Spleen (tissue), 11 donors: Measurements from ENCODE around the gene SRGAP1. TPM values are rescaled to one million over a fixed set of nuclear protein-coding genes. Genes with fewer than 3 reads are reported as not detected.

ENCODE experiments used
- DNase-seq: peaks from one replicate; pipeline ENCODE4 v3.0.0-alpha.2; 2020
- H3K27ac ChIP-seq, 8 donors: fragments of 200-600 bp; sonication (generic) in 7 of 8; 1 replicate in 4 of 8; 2 replicates in 4 of 8; pipeline versions ENCODE4 v1.5.0 to v1.8.0; 2016 to 2021; ENCODE audit warnings: inconsistent platforms in 4 of 8, mild to moderate bottlenecking in 4 of 8, moderate library complexity in 1 of 8
- H3K27me3 ChIP-seq, 7 donors: fragments of 200-600 bp; sonication (generic) in 6 of 7; replicated peaks in 1 of 7; 1 replicate in 4 of 7; 2 replicates in 3 of 7; pipeline versions ENCODE4 v1.5.0 to v1.8.0; 2016 to 2021; ENCODE audit warnings: inconsistent platforms in 3 of 7, mild to moderate bottlenecking in 1 of 7
- H3K36me3 ChIP-seq, 6 donors: fragments of 200-600 bp; sonication (generic) in 5 of 6; 1 replicate in 4 of 6; 2 replicates in 2 of 6; pipeline versions ENCODE4 v1.5.0 to v1.8.0; 2016 to 2021; ENCODE audit warnings: inconsistent platforms in 2 of 6
- H3K4me1 ChIP-seq, 6 donors: fragments of 200-600 bp; sonication (generic) in 5 of 6; 1 replicate in 3 of 6; 2 replicates in 3 of 6; pipeline versions ENCODE4 v1.5.0 to v1.8.0; 2016 to 2021; ENCODE audit warnings: inconsistent platforms in 3 of 6
- H3K4me3 ChIP-seq, 8 donors: fragments of 200-600 bp; sonication (generic) in 7 of 8; 1 replicate in 4 of 8; 2 replicates in 4 of 8; pipeline versions ENCODE4 v1.5.0 to v1.8.0; 2016 to 2021; ENCODE audit warnings: inconsistent platforms in 4 of 8, mild to moderate bottlenecking in 4 of 8, moderate library complexity in 2 of 8
- H3K9me3 ChIP-seq, 8 donors: fragments of 200-600 bp; sonication (generic) in 7 of 8; 1 replicate in 4 of 8; 2 replicates in 4 of 8; pipeline versions ENCODE4 v1.5.0 to v1.8.0; 2016 to 2021; ENCODE audit warnings: inconsistent platforms in 4 of 8
- POLR2A ChIP-seq, 3 donors: fragments of 450-650 bp; IDR thresholded peaks; one replicate each; pipeline ENCODE4 v1.5.1; 2017; ENCODE audit warnings: antibody characterized with exemption in 3 of 3, mild to moderate bottlenecking in 1 of 3
- POLR2AphosphoS5 ChIP-seq, 3 donors: sonication (generic); formaldehyde crosslinking; IDR thresholded peaks; one replicate each; pipeline ENCODE4 v1.5.1; 2017; ENCODE audit warnings: antibody characterized with exemption in 3 of 3
- WGBS, 5 donors: extraction: QIAGEN DNeasy Blood & Tissue Kit in 3 of 5; methylation state at CpG; one replicate each; pipeline versions ENCODE4 v1.1.5 to v1.1.7; 2013 to 2018; 5-methylcytosine and 5-hydroxymethylcytosine counted together
- intact Hi-C: fragments of 100-400 bp; cut with DNase I; formaldehyde crosslinking; loops from one replicate; pipeline ENCODE4 v1.15.0; 2023; ENCODE audit warnings: low total_unique reads
- polyA plus RNA-seq, 3 donors: library from polyadenylated mRNA; stranded (reverse); fragments of 200-250 nt; gene quantifications; one replicate each; pipeline ENCODE4 v1.2.1, GENCODE V29; 2013
- total RNA-seq, 7 donors: library from RNA; depleted of rRNA in 3 of 7; stranded (reverse); fragments of >200 nt in 3 of 7; fragmentation: NEBNext Ultra II Directional in 4 of 7; extraction: Animal tissue kit (Norgen Biotek cat#: 25700) in 4 of 7; gene quantifications; one replicate each; pipeline versions ENCODE4 v1.1.0 to v1.2.1, GENCODE V29; 2016 to 2021
- TF ChIP-seq, protein P1 (sequence below), 11 experiments: fragments of 200-600 bp in 7 of 11; fragments of 450-650 bp in 4 of 11; sonication (generic) in 4 of 11; IDR thresholded peaks in 8 of 11; conservative IDR thresholded peaks in 3 of 11; 1 replicate in 7 of 11; 2 replicates in 4 of 11; pipeline versions ENCODE4 v1.4.0 to v1.8.0; 2016 to 2021; ENCODE audit warnings: antibody characterized with exemption in 11 of 11, inconsistent platforms in 4 of 11, mild to moderate bottlenecking in 1 of 11
- donor health status: healthy with polysubstance abuse.
- donor health status: DM: no; HTN: no; CAD: no; lungs with moderate emphysema.
- donor health status: DM: no; HTN: no; CAD: no.
- donor health status: Bipolar disorder and iron deficiency.
- donor health status: healthy.
- donor health status: DM: no; HTN: no; CAD: no.
- donor health status: DM: yes; HTN: yes; CAD: no.

Gene SRGAP1
- total and polyA plus RNA-seq, 10 donors = 0.37 to 20.1 (median 13.4) TPM

DNA sequence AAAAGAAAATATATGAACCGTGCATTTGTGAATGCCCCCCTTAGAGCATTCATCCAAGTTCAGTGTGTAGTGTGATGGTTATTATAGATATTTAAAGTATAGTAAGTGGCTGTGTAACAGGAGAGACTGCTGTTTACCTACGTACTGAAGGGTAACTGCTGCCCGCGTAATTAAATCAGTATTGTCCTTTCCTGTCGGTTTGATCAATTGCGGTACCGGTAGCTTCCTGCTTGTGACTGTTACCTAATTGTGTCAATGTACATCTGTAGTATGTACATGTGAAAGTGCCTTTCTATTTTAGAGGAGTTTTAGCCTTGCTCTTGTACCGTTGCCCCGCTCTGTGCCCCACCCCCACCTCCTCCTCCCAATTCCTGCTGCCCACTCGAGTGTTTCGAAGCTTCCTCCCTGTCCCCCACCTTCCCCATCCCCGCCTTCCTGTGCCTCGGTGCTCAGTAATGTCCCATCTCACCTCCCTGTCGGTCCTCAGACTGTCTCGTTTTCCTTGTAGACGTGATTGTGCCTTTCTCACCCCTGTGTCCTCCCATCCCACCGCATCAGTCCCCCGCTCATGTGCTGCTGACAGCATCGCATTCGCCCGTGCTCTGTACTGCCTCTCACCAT, 302.6 kb downstream of the SRGAP1 start:
- Histone ChIP-seq H3K27ac (no peak overlapping the region), H3K27me3 (no peaks in the 10 kb centered on the region), H3K4me1 (no peaks in the 10 kb centered on the region), H3K9me3 (no peaks in the 10 kb centered on the region), H3K4me3 (peak overlapping the region in 1 of 8 donors; percentile 9), H3K36me3 (peaks cover 0 to 17% (median 2%) of the 10 kb centered on the region in 6 donors)
- intact Hi-C loops = no loop called here
- TF ChIP-seq POLR2A (IDR thresholded peaks at IDR 0.05) (no peak), POLR2AphosphoS5 (IDR thresholded peaks at IDR 0.05) (no peak)
- TF ChIP-seq, protein P1, sequence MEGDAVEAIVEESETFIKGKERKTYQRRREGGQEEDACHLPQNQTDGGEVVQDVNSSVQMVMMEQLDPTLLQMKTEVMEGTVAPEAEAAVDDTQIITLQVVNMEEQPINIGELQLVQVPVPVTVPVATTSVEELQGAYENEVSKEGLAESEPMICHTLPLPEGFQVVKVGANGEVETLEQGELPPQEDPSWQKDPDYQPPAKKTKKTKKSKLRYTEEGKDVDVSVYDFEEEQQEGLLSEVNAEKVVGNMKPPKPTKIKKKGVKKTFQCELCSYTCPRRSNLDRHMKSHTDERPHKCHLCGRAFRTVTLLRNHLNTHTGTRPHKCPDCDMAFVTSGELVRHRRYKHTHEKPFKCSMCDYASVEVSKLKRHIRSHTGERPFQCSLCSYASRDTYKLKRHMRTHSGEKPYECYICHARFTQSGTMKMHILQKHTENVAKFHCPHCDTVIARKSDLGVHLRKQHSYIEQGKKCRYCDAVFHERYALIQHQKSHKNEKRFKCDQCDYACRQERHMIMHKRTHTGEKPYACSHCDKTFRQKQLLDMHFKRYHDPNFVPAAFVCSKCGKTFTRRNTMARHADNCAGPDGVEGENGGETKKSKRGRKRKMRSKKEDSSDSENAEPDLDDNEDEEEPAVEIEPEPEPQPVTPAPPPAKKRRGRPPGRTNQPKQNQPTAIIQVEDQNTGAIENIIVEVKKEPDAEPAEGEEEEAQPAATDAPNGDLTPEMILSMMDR (IDR thresholded peaks at IDR 0.05 in 8 of 11, conservative IDR thresholded peaks at IDR 0.05 in 3 of 11) = no peak
- 61 to 76% (median 66%) methylated on average over 21 of the region's 21 CpGs for WGBS, 5 donors
- no peak for DNase-seq

DNA sequence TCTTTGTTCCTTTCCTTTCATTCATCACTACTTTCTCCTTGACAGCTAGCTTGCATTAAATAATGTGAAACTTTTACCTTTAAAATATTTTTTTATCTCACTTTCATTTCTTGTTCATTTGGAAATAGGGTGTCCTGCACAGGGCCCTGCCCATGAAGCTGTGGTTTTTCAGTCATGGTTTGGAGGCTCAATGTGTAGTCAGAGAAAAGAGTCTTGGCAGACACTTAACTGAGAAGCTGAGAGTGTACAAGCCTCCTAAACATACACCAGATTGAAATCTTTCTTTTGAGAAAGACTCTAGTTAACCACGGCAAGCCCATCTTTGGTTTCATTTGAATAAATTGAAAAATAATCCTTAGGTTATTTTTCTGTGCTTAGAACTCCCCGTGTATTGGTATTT, 303.4 kb downstream of the SRGAP1 start:
- Histone ChIP-seq H3K27ac (no peak overlapping the region), H3K9me3 (no peaks in the 10 kb centered on the region), H3K36me3 (peaks cover 0 to 9% (median 0%) of the 10 kb centered on the region in 6 donors), H3K4me1 (no peaks in the 10 kb centered on the region), H3K27me3 (no peaks in the 10 kb centered on the region), H3K4me3 (no peak overlapping the region)
- WGBS, 5 donors = 88 to 92% (median 92%) methylated on average over 2 of the region's 2 CpGs
- DNase-seq = no peak
- intact Hi-C loops = no loop called here
- TF ChIP-seq, protein P1 (IDR thresholded peaks at IDR 0.05 in 8 of 11, conservative IDR thresholded peaks at IDR 0.05 in 3 of 11) = no peak
- TF ChIP-seq POLR2A (IDR thresholded peaks at IDR 0.05) = no peak
- TF ChIP-seq POLR2AphosphoS5 (IDR thresholded peaks at IDR 0.05) = no peak

DNA sequence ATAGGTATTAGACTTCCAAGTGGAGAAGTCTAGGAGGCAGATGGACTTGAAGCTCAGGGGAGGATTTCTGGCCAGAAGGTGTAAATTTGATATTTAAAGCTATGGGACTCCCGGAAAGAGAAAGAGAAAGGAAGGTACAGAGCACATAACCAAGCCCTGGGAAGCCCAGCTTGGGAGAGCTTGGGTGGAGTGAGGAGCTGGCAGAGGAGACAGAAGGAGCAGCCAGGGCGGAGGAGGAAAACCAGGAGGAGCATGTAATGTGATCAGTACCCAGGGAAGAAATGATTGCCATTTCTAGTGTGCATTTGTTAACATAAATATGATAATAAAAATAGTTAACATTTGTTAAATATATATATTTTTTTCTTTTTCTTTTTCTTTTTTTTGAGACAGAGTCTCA, 310.2 kb downstream of the SRGAP1 start:
- H3K4me1 ChIP-seq = no peaks in the 10 kb centered on the region
- peaks cover 0 to 5% (median 0%) of the 10 kb centered on the region in 8 donors for H3K9me3 ChIP-seq
- TF ChIP-seq POLR2AphosphoS5 (IDR thresholded peaks at IDR 0.05) = no peak
- no peak for TF ChIP-seq POLR2A (IDR thresholded peaks at IDR 0.05)
- TF ChIP-seq, protein P1 (IDR thresholded peaks at IDR 0.05 in 8 of 11, conservative IDR thresholded peaks at IDR 0.05 in 3 of 11) = no peak
- no peak for DNase-seq
- no peaks in the 10 kb centered on the region for H3K27me3 ChIP-seq
- intact Hi-C loops = no loop called here
- H3K27ac ChIP-seq = no peak overlapping the region
- H3K4me3 ChIP-seq = no peak overlapping the region
- H3K36me3 ChIP-seq = no peaks in the 10 kb centered on the region
- WGBS, 5 donors = 84 to 98% (median 91%) methylated on average over 2 of the region's 2 CpGs

DNA sequence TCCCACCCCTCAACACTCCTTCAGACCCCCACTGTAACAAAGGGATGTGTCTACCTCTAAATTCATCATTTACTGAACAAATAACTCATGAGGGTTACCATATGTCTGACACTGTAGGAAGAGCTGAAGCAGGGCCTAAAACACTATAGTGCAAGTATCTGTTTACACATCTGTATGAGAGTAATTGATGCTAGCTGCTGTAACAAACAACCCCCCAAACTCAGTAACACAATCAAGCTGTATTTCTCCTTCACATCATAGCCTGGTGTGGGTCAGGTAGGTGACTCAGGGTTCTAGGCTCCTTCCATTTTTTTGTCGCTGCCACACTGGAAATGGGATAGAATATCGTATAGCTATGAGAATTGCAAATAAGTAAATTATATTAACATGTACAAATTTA, 312.6 kb downstream of the SRGAP1 start:
- Histone ChIP-seq H3K27ac (no peak overlapping the region), H3K27me3 (no peaks in the 10 kb centered on the region), H3K36me3 (no peaks in the 10 kb centered on the region), H3K9me3 (peaks cover 0 to 5% (median 0%) of the 10 kb centered on the region in 8 donors), H3K4me1 (no peaks in the 10 kb centered on the region), H3K4me3 (no peak overlapping the region)
- intact Hi-C loops = no loop called here
- whole genome bisulfite sequencing, 5 donors = 94 to 98% (median 96%) methylated on average over 2 of the region's 2 CpGs
- TF ChIP-seq, protein P1 (IDR thresholded peaks at IDR 0.05 in 8 of 11, conservative IDR thresholded peaks at IDR 0.05 in 3 of 11) = no peak
- TF ChIP-seq POLR2AphosphoS5 (IDR thresholded peaks at IDR 0.05) = no peak
- no peak for TF ChIP-seq POLR2A (IDR thresholded peaks at IDR 0.05)
- no peak for DNase-seq
